G401 (cell line): ENCODE measurements around the gene SCD5. TPM values are rescaled to one million over a fixed set of nuclear protein-coding genes. Genes with fewer than 3 reads are reported as not detected.

Experiments used
- DNase-seq: peaks from one replicate; pipeline ENCODE4 v3.0.0-alpha.2; 2015; ENCODE audit warnings: low spot score
- in situ Hi-C: cut with HindIII; loops from 2 replicates; pipeline ENCODE4 v1.10.0; 2016; ENCODE audit warnings: low sequenced_read_pairs, mixed read lengths
- total RNA-seq: library from RNA; depleted of rRNA; stranded (reverse); fragments of >200 nt; shearing (Covaris generic); gene quantifications from 2 replicates; pipeline ENCODE4 v1.2.3, GENCODE V29; 2014

SCD5 gene
- total RNA-seq, 1 experiment from 2014 or later, result 10.1 TPM

DNA sequence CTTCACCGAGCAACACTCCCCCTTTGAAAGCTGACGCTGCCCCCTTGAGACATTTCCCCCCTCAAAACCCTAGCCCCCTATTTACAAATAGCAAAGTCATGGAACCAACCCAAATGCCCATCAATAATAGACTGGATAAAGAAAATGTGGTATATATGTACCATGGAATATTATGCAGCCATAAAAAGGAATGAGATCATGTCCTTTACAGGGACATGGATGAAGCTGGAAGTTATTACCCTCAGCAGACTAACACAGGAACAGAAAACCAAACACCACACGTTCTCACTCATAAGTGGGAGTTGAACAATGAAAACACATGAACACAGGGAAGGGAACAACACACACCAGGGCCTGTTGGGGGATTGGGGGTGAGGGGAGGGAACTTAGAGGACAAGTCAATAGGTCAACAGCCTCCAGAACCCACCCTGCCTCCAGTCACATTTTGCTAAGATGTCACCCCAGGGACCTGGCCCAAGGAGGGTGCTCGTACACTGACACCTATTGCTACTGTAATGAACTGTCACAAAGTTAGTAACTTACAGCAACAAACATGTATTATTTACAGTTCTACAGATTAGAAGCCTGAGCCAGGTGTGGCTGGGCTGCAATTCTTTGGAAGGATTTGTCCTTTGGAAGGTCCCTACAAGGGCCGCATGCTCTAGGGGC, 20.6 kb downstream of the SCD5 start:
- in situ Hi-C loops, result no loop called here
- no peak for DNase-seq

DNA sequence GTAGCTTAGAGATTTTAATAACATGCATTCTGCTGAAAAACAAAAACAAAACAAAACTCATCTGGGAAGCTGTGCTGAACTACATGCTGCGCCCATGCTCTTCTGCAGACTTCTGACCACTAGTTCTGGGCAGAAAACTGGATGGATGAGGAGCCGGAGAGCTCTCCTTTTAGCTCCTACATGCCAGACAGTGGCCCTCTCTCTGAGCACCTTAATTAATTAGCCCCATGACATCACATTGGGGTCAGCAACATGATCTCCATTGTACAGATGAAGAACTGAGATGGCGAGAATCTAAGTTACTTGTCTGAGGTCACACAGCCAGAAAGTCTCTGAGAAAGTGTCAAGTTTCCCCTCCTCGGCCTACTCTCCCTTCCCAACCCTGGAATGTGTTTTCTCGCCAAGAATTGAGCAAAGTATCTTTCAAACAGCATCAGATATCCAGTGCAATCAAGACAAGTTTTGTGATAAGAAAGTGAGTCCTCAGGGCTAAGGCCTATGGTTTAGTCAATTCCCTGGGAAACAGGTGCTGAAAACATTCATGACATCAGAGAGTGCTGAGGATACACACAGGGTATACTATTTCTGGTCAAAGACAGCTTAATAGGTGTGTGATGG, 21.6 kb downstream of the SCD5 start:
- in situ Hi-C loops, result no loop called here
- DNase-seq, result no peak

DNA sequence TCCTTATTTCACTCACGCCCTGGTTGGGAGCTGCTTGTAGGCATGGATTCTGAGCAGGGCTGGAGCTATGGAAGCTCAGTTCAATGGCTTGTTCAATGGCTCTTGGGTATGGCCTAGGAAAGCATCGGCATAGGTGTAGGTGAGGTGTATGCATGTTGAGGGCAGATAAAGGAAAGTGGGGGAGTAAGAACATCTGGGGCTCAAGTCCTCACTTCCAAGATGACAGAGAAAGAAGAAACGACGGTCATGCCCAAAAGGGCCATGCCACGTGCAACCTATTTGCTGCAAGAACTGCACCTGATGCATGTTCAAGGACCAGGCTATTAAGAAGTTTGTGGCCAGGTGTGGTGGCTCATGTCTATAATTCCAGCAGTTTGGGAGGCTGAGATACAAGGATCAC, 23.4 kb downstream of the SCD5 start:
- in situ Hi-C loops, result no loop called here
- no peak for DNase-seq

DNA sequence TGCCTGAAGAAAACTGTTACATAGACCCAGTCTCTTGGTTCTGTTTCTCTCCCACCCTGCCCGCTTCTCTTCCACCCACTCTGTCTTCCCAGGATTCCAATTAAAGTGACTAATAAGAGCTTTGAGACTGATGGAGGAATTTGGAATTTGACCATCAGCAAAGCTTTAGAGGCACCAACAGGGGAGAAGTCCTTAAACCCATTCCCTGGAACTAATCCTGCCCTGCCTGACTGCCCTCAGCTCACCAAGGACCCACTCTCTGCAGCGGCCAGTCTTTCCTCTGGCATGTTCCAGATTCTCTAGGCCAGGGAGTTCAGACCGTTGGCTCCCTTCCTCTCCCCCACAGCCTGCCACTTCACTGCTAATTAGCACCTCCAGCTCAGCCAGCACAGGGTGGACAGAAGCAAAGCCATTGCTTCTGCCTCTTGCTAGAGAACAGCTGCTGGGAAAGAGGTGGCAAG, 23.9 kb downstream of the SCD5 start:
- in situ Hi-C loops, result no loop called here
- DNase-seq, result peak; percentile 77

DNA sequence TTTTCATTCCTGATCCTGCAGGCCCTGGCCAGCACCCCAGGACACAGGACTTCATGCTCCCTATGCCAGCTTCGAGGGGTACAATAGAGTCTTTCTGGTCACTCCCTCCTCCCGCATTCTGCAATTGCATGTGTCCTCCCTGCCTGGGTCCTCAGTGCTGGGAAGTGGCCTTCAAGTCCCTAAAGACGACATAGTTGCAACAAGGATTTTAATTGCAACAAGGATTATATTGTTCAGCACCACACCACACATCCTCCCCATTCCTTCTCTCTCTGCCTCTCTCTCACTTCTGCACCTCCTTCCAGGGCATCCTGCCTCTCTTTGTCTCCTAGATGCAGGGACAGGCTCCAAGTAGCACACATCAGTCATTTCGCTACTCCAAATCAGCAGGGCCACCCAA, 25.5 kb downstream of the SCD5 start:
- in situ Hi-C loops, result no loop called here
- DNase-seq, result no peak

DNA sequence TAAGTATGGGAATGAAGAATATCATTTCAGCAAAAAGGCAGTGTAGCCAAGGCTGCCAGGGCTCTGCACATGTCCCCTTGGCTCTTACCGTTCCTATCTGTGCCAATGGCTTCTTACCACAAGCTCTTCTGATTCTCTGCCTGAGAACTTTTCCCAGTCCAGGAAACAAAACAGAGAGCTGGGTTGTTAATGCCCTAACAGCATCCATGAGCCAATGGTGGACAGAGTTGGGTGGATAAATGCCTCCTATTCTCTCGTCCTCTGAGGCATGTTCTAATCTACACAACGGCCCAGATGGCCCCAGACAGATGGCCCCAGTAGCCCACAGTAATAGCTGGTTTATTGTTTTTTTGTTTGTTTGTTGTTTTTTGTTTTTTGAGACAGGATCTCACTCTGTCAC, 28.0 kb downstream of the SCD5 start:
- DNase-seq, result peak; percentile 90
- in situ Hi-C loops, result no loop called here

DNA sequence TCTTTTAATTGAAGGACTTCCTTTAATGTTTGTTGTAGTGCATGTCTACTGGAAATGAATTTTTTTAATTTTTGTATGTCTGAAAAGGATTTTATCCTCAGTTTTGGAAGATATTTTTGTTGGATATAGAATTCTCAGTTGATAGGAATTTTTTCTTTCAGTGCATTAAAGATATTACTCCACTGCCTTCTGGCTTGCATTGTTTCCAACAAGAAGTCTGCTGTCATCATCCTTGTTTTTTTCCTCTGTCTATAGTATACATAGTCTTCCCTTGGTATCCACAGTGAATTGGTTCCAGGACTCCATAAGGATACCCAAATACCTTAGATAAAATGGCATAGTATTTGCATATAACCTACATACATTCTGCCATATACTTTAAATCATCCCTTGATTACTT, 33.5 kb downstream of the SCD5 start:
- in situ Hi-C loops, result no loop called here
- no peak for DNase-seq

DNA sequence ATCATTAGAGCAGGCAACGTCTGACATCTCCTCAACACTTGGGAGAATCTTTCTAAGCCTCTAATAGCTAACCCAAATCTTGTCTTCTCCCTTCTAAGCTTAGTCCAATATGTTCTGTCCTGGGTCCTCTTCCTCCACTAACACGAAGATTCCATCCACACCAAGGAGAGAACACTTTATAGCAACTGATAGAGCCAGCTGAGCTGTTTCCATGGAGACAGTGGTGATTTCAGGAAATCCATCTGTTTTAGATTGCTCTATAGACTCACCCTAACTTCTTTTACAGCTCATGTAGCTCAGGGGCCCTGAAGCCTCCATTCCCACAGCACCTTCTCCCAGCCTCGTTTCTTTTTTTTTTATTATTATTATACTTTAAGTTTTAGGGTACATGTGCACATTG, 37.4 kb downstream of the SCD5 start:
- DNase-seq, result no peak
- in situ Hi-C loops, result no loop called here

DNA sequence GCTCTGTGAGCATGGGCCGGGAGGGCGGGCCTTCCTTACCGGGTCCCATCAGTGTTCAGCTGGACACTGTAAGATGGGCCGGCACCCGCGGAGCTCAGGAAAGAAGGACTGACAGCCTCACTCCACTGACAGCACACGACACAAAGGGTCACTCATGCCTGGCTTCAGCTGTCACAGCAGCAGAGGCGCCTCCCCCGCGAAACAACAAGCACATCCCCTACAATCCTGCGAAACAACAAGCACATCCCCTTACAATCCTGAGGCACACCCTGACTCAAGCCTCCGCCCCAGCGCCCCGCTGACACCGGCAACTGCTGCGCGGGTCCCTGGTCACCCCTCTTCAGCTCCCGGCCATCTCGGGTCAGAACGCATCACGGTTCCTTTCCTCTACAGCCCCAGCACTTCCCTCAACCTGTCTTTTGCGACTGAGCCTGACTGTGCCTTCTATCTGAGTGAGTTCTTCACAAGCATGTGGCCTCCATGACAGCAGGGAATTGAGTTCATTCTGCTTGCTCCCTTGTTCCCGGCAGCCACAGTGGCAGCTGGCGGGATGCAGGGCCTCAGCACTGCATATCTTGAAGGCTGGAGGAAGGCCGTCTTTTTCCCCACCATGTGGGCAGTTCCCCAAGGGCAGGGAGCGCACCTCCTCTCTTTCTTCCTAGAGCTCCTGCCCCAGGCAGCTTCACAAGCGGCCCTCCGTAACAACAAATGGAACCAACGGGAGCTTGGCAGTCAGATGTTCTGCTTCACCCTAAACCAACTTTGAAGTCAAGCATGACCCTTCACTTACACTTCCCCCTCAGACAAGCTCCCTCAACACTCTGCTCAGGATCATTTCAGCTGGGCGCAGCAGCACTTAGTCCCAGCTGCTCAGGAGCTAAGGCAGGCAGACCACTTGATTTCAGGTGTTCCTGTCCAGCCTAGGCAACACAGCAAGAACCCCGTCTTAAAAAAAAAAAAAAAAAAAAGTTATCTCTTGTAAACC, 39.6 kb downstream of the SCD5 start:
- no peak for DNase-seq
- in situ Hi-C loops, result no loop called here

DNA sequence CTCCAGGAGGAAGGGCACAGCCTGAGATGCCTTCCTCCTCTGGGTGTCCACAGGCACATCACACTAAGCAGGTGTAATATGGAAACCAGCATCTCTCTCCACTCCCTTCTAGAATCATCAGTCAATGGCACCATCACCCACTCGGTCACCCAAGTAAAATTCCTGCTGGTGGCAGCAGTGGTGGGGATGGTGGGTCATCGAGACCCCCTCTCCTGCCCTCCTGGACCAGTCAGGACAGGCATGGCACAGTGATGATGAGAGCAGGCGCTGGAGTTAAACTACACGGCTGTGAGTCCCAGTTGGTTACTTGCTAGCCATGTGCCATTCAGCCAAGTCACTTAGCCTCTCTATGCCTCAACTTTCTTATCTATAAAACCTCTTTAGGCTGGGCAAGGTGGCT, 42.5 kb downstream of the SCD5 start:
- in situ Hi-C loops, result no loop called here

DNA sequence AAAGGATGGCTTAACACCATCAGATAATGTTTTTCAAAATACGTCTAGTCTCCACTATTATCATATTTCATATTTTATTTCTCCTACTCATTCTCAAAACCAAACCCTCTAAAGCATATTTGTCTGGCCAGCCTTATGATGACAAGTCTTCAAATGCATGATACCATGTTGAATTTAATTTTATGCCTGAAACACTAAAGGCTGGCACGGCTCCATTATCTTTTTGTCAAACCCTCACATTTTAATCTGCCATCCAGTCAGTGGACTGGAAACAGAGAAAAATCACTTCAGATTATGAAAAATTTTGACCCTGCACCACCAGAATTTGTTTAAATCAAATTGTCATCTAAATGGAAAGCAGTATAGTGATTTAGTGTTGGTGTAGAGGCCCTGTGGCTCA, 42.9 kb downstream of the SCD5 start:
- in situ Hi-C loops, result no loop called here

More for the DNA sequence above, 42.5 kb downstream of the SCD5 start:
- no peak for DNase-seq

DNA sequence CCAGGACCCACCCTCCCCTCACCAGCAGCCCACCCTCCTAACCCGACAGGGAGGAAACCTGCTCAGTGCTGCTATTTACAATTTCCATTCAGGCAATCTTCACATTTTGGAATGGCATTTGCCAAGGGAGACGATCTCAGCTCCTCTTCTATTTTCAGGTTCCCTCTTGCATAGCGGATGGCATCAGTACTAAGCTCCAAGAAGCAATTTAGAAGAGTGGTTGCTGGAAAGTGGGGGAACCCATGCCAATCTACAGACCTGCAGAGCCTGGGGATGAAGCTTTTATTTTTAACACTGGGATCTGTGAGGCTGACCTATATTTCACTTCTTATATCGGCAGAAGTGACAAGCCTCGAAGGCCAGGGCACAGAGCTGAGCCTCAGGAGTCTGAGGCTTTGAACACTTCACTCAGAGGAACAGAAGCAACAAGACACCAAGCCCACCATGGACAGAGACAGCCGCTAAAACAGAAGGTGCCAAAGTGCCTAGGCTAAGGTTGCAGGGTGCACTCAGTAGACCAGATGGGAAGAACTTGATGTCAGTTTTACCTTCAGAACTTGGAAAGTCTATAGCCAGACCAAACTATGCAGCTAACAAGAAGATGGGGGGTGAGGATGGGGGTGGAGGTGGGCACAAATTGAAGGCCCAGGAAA, 44.0 kb downstream of the SCD5 start:
- in situ Hi-C loops, result no loop called here
- DNase-seq, result peak; percentile 62

More for the DNA sequence above, 42.9 kb downstream of the SCD5 start:
- no peak for DNase-seq

DNA sequence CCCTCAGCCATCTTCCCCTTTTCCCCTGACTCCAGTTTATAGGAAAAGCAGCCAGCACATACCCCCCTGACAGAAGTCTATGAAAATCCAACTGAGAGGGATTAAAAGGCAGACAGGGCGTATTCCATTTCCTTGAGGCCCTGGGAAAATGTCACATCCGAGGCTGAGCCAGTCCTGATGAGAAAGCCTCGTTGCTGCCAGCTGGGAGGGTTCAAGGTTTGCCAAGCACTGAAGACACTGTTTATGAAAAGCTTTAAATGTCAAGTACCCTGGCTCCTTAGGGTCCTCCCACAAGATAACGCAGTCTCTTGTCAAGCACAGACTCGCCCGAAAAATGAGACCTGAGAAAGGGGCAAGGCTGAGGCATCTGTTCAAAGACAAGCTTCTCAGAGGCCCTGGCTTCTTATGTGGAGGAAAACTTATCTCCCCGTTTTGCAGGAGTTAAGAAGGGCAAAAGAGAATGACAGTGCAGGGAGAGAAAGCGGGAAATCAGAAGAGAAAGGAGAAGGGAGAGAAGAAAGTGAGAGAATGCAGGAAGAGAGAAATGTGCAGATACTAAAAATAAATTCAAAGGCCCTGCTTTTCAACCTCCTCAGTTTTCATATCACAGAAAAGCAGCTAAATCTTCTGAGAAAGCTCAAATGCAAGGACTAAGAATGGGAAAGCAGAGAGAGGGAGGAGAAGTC, 44.7 kb downstream of the SCD5 start:
- in situ Hi-C loops, result no loop called here
- DNase-seq, result peak; percentile 30

DNA sequence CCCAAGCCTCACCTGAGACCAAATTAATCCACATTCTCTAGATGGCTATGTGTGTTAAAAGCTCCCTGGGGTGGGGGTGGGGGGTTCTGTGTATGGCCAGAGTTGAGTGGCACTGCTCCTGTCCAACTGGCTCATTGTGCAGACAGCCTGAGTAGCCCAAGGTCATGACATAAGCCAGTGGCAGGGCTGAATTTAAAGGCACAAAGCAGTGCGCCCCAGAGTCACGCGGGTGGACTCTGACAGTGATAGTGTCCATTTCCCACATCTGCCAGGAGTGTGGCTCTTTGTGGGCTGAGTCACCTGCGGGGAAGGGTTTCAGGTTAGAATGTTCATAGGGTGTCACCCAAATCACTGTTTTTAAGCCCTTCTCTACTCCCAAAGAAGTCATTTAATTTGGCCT, 45.4 kb downstream of the SCD5 start:
- in situ Hi-C loops, result no loop called here
- no peak for DNase-seq

DNA sequence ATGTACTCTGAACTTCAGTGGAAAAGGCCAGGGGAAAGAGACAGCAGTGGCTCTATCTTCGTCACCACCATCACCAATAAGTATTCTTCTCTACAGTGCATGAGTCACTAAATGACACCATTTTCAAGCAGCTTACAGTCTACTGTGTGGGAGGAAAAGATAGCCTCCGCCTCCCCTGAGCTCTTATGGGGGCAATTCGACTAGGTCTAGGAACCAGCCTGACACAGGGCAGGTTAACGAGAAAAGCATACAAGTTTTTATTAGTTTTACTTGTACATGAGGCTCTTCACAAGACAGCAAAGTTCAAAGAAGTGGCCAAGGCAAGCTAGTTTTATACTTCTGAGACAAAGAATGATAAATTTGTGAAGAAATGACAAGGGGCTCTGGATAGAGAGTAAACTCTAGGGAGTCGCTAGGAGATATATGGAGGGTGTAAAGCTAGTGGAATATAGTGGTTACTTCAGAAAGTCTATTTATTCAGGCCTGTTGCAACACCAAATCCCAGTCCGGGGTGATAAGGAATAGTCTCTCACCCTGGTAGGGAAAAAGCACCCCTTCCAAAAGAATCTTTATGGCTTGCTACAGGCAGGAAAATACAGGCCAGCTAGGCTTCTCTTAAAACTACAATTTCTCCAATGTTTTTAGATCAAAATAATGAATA, 49.7 kb downstream of the SCD5 start:
- in situ Hi-C loops, result no loop called here
- DNase-seq, result no peak

DNA sequence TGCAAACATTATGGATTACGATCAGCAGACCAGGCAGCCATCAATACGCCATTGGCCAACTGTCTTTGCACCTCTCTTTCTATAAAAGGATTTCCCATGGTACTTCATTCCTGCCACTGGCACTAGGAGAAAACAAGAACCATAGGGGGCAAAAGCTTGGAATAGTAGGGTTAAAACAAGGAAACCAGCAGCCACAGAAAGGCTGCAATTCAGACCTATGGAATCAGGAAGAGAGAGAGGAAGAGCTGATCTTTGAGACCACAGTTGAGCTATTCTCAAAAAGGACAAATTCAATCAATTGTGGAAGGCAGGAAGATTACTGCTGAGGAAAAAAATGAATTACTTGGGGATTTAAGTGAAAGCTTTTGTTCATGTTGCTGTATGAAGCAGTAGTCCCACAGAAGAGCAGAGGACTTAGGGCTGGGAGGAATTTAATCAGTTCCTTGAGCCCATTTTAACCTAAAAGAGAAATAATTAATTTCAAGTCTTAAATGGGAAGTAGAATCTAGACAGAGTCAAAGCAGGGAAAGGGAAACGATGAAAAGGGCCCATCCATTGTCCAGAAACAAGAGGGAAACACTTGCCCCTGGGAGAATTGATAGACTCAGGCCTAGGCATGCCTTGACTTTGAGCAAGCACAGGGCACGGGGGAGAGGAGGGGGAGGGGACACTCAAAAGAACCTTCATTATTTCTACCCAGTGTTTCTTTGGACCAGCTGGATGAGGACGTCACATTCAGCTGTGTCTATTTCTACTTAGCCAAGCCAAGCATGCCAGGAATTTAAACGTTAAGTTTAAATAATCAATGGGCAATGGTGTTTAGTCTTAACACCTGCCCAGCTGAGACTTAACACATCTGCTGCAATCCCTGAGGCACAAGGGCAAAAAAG, 50.7 kb downstream of the SCD5 start:
- in situ Hi-C loops, result no loop called here
- no peak for DNase-seq

DNA sequence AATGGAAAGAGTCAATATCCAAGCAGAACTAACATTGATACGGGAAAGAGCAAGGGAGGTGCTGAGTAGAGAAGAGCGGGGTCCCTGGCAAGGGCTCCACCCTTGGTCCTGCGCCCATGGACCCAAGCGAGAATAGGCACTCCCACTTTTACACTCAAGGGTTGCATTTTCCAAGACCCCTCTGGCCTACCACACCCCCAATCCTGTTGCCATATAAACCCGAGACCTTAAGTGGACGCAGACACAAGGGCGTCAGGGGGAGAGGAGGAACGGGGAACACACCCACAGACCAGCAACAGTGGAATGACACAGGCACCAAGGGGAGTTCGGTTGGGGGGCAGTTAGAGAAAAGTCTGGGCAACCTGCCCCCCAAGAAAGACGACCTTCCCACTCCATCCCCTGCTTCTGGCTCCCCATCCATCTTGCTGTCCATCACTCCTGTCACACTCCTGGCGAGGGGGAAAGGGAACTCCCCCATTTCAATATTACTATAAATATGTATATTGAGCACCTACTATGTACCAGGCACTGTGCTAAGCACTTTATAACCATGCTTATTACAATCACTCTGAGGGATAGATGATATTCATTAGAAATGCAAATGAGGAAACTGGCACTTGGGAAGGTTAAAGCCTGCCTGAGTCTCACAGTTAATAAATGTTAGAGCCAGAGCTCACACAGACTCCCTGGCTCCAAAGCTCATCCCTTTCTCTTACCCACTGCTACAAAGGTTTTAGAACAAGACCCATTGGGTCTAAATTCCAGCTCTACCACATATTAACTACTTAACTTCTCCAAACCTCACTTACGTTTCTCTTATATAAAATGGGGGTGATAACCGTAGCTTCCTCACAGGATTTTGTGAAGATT, 51.7 kb downstream of the SCD5 start:
- in situ Hi-C loops, result no loop called here
- no peak for DNase-seq
